Measurements from ENCODE around the gene CABP4.

GRCh38 chr11:67433536-67434394, 21.4 kb upstream of the CABP4 start:
- TF ChIP-seq CTCF (IDR thresholded peaks at IDR 0.05 in 4 of 5, conservative IDR thresholded peaks at IDR 0.05 in 1 of 5) (no peak), POLR2A (IDR thresholded peaks at IDR 0.05) (no peak)
